GM10248 (cell line): ENCODE measurements around the gene FOXJ1.
A peak's percentile ranks its signal among the peaks of the same experiment; 100 is the strongest.

Experiments used
- CTCF ChIA-PET: fragments of 300-600 bp; sonication (Branson Sonifier 250); formaldehyde crosslinking; extraction: SDS; loops from one replicate; lab custom pipeline; 2021; ENCODE audit warnings: antibody characterized with exemption; lab: Yijun Ruan, JAX
- POLR2A ChIA-PET: fragments of 350-650 bp; sonication (Branson Sonifier 250); formaldehyde crosslinking; extraction: SDS; loops from one replicate; lab custom pipeline; 2020; ENCODE audit warnings: antibody characterized with exemption; lab: Yijun Ruan, JAX
- DNase-seq: peaks from one replicate; pipeline ENCODE4 v3.0.0; 2012; ENCODE audit errors: extremely low spot score
- TF ChIP-seq, protein P1 (sequence below): IDR thresholded peaks from 2 replicates; pipeline ENCODE4 v1.5.1; 2012; ENCODE audit warnings: mild to moderate bottlenecking, low read depth; ENCODE audit errors: extremely low read depth, missing control alignments, control extremely low read depth

Gene FOXJ1

GRCh38 chr17:76111956-76112355, 29.1 kb downstream of the FOXJ1 start:
- POLR2A ChIA-PET = no interaction called here
- CTCF ChIA-PET = interaction anchor here (0.6 to 2.9 kb wide), 7 partner anchors 8 to 191 kb away, joined by 3 to 14 read pairs (median 4); no protein-coding TSS in a partner anchor
- no peak for DNase-seq
- TF ChIP-seq, protein P1, sequence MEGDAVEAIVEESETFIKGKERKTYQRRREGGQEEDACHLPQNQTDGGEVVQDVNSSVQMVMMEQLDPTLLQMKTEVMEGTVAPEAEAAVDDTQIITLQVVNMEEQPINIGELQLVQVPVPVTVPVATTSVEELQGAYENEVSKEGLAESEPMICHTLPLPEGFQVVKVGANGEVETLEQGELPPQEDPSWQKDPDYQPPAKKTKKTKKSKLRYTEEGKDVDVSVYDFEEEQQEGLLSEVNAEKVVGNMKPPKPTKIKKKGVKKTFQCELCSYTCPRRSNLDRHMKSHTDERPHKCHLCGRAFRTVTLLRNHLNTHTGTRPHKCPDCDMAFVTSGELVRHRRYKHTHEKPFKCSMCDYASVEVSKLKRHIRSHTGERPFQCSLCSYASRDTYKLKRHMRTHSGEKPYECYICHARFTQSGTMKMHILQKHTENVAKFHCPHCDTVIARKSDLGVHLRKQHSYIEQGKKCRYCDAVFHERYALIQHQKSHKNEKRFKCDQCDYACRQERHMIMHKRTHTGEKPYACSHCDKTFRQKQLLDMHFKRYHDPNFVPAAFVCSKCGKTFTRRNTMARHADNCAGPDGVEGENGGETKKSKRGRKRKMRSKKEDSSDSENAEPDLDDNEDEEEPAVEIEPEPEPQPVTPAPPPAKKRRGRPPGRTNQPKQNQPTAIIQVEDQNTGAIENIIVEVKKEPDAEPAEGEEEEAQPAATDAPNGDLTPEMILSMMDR = no peak

- CTCF ChIA-PET = interaction anchor here (1.0 to 2.6 kb wide), 5 partner anchors 8 to 182 kb away, joined by 3 to 12 read pairs (median 5); no protein-coding TSS in a partner anchor
- TF ChIP-seq, protein P1 = peak; percentile 34
- no peak for DNase-seq
- POLR2A ChIA-PET = no interaction called here
Observed at GRCh38 chr17:76107509-76107908, 33.5 kb downstream of the FOXJ1 start.

GRCh38 chr17:76106703-76107102, 34.3 kb downstream of the FOXJ1 start:
- CTCF ChIA-PET = interaction anchor here (1.0 to 3.0 kb wide), 9 partner anchors 9 to 187 kb away, joined by 3 to 12 read pairs (median 6); no protein-coding TSS in a partner anchor
- POLR2A ChIA-PET = no interaction called here
- TF ChIP-seq, protein P1 = no peak
- no peak for DNase-seq

DNA sequence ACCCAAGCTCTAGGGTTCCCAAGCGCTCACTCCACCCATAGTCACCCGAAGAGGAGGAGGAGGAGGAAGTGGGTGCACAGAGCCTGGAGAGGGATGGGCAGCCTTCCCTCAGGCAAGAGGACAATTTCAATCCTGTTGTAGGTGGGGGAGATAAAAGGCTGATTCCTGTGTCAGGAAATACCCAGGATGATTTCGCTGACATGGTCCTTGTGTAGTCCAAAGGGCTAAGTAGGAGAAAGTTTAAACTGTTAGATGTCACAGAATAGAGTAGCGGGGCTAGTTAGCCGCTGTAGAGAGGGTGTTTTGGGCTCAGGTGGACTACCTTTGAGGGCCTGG, 36.2 kb downstream of the FOXJ1 start:
- DNase-seq = no peak
- TF ChIP-seq, protein P1 = no peak
- CTCF ChIA-PET = interaction anchor here (1.2 to 3.0 kb wide), 5 partner anchors 11 to 175 kb away, joined by 3 to 18 read pairs (median 12); no protein-coding TSS in a partner anchor
- POLR2A ChIA-PET = no interaction called here

- CTCF ChIA-PET = interaction anchor here (1.0 to 3.0 kb wide), 8 partner anchors 11 to 294 kb away, joined by 3 to 18 read pairs (median 6); no protein-coding TSS in a partner anchor
- POLR2A ChIA-PET = no interaction called here
- DNase-seq = no peak
- TF ChIP-seq, protein P1 = no peak
Observed at GRCh38 chr17:76104140-76104895, 36.7 kb downstream of the FOXJ1 start.

DNA sequence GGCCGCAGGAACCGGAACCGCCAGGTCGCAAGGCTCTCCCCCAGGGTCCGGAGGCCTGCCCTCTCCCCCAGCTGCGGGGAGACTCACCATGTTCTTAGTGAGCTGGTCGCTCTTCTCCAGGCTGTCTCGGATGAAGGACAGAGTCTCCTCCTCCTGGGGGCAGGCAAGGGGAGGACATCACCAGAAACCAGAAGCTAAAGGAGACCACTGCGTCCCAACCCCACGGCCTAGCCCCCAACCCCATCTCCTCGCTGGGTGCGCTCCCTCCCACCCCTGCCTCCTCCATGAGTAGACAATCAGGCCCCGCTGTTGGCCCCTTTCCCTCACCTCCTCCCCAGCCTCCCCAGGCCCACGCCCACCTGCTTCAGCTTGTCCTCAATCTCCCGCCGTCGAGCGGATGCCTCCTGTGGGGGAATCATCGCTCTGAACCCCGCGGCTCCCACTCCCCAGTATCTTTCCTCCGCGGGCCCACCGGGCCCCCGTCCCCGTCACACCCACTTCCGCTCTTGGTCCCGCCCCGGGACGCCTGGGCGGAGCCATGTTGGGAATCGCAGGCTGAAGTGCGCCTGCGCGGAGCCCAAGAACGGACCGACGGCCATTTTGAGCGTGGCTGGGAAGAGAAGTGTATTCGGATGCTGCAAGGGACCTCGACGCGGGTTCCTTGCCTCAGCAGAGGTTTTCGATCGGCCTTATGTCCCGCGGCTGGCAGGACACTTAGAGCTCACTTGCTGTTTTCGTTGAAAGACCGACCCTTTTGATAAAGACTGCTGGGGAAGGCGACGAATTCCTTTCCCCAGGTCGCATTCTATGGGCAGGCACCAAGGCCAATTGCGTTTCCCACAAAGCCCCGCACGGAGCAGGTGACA, 37.5 kb downstream of the FOXJ1 start, which contains the start of gene EXOC7:
TSS of gene EXOC7 (minus strand) at position 514 of the 866 bp plus-strand sequence. CDS start at position 419, 95 bp downstream.
- peak; percentile 99 for DNase-seq
- CTCF ChIA-PET = interaction anchor here (1.0 to 3.0 kb wide), 11 partner anchors 12 to 295 kb away, joined by 3 to 18 read pairs (median 4); no protein-coding TSS in a partner anchor
- TF ChIP-seq, protein P1 = no peak
- POLR2A ChIA-PET = interaction anchor here (0.7 kb wide), 1 partner anchor 178 kb away, joined by 3 read pairs; no protein-coding TSS in a partner anchor
